ENCODE measurements around the gene IRF8.
"Not testable (repeated sequence)": the region's sequence is repeated elsewhere in the genome, so short reads cannot be mapped to it uniquely, and the experiment has no call there.

IRF8 gene

GRCh38 chr16:85869206-85869605 lies 29.8 kb upstream of the IRF8 start:
- TF ChIP-seq, protein P1, sequence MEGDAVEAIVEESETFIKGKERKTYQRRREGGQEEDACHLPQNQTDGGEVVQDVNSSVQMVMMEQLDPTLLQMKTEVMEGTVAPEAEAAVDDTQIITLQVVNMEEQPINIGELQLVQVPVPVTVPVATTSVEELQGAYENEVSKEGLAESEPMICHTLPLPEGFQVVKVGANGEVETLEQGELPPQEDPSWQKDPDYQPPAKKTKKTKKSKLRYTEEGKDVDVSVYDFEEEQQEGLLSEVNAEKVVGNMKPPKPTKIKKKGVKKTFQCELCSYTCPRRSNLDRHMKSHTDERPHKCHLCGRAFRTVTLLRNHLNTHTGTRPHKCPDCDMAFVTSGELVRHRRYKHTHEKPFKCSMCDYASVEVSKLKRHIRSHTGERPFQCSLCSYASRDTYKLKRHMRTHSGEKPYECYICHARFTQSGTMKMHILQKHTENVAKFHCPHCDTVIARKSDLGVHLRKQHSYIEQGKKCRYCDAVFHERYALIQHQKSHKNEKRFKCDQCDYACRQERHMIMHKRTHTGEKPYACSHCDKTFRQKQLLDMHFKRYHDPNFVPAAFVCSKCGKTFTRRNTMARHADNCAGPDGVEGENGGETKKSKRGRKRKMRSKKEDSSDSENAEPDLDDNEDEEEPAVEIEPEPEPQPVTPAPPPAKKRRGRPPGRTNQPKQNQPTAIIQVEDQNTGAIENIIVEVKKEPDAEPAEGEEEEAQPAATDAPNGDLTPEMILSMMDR (IDR thresholded peaks at IDR 0.05; ENCODE audit: low read depth, low read length): no peak
- DNase-seq (ENCODE audit: low read depth in 2 of 2): no peak
- no peak overlapping the region for H3K4me3 ChIP-seq (replicated peaks in 1 of 2; ENCODE audit: low read depth in 2 of 2, low read length in 2 of 2)

- no peak for DNase-seq (ENCODE audit: low read depth in 2 of 2)
These were observed 29.0 kb upstream of the IRF8 start for GRCh38 chr16:85869785-85870558.

GRCh38 chr16:85871756-85872155 lies 27.2 kb upstream of the IRF8 start:
- no peak overlapping the region for H3K4me3 ChIP-seq (replicated peaks in 1 of 2; ENCODE audit: low read depth in 2 of 2, low read length in 2 of 2)
- no peak for DNase-seq (ENCODE audit: low read depth in 2 of 2)
- TF ChIP-seq, protein P1 (IDR thresholded peaks at IDR 0.05; ENCODE audit: low read depth, low read length): no peak

More at GRCh38 chr16:85869785-85870558, 29.0 kb upstream of the IRF8 start:
- H3K4me3 ChIP-seq (replicated peaks in 1 of 2; ENCODE audit: low read depth in 2 of 2, low read length in 2 of 2): no peak overlapping the region
- TF ChIP-seq, protein P1 (IDR thresholded peaks at IDR 0.05; ENCODE audit: low read depth, low read length): no peak

DNA sequence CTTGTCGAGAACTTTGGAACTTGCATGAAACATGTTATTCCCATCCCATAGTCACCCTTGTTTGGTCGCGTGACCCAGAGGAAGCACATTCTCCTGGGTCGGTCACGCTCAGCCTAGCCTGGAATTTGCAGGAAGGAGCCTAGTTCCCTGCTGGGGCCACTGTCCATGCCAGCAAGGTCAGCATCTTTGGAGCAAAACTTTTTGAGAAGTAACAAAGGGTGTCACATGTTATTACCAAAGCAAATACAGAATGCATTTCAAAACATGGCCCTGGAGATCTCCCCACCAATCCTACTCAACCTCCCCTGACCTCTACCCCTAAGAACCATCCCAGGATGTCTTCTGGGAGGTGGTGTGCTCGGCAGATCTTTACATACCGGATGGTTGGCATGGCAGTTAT lies 26.2 kb upstream of the IRF8 start:
- TF ChIP-seq, protein P1 (IDR thresholded peaks at IDR 0.05; ENCODE audit: low read depth, low read length): no peak
- DNase-seq (ENCODE audit: low read depth in 2 of 2): no peak
- no peak overlapping the region for H3K4me3 ChIP-seq (replicated peaks in 1 of 2; ENCODE audit: low read depth in 2 of 2, low read length in 2 of 2)

GRCh38 chr16:85873153-85873552 lies 25.8 kb upstream of the IRF8 start:
- TF ChIP-seq, protein P1 (IDR thresholded peaks at IDR 0.05; ENCODE audit: low read depth, low read length): no peak
- no peak for DNase-seq (ENCODE audit: low read depth in 2 of 2)
- no peak overlapping the region for H3K4me3 ChIP-seq (replicated peaks in 1 of 2; ENCODE audit: low read depth in 2 of 2, low read length in 2 of 2)

DNA sequence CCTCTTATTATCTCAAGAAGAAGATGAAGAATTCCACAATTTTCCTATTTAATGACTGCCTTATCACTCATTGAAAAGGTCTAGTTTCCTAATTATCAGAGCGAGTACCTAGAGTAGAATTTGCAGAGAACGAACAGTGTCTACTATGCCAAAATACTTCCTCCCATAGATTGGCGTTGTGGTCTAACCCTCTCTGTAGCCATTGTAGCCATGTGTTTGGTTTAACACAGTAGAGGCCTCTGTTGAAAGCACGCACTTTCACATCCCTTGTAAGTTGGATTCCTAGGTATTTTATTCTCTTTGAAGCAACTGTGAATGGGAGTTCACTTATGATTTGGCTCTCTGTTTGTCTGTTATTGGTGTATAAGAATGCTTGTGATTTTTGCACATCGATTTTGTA lies 24.9 kb upstream of the IRF8 start:
- H3K4me3 ChIP-seq (replicated peaks in 1 of 2; ENCODE audit: low read depth in 2 of 2, low read length in 2 of 2); DNase-seq (ENCODE audit: low read depth in 2 of 2): not testable (repeated sequence)

DNA sequence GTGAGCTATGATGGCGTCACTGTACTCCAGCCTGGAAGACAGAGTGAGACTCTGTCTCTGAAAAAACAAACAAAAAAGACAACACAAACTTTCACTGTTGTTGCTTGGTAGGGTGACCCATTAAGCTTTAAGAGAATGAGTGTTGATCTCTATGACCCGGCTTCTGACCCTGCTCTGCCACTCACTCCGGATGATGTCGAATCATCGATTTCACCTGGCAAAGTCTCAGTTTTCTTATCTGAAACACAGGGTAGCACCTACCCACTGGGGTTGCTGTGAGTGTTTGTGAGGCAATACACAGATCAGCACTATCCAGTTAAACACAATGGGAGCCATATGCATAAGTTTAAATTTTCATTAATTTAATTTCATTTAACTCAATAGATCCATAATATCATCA lies 20.6 kb upstream of the IRF8 start:
- DNase-seq (ENCODE audit: low read depth in 2 of 2): no peak
- no peak overlapping the region for H3K4me3 ChIP-seq (replicated peaks in 1 of 2; ENCODE audit: low read depth in 2 of 2, low read length in 2 of 2)
- TF ChIP-seq, protein P1 (IDR thresholded peaks at IDR 0.05; ENCODE audit: low read depth, low read length): no peak

All from cardiac fibroblast (primary cell).